Stomach (tissue), 4 donors: ENCODE results near the gene CD1C.

Experiments used
- POLR2A ChIP-seq, 4 donors: fragments of 450-650 bp; IDR thresholded peaks; one replicate each; pipeline ENCODE4 v1.6.1; 2016; ENCODE audit warnings: antibody characterized with exemption in 4 of 4, control low read depth in 2 of 4, mild to moderate bottlenecking in 1 of 4, moderate library complexity in 1 of 4
- POLR2AphosphoS5 ChIP-seq, 3 donors: sonication (generic); formaldehyde crosslinking; IDR thresholded peaks; one replicate each; pipeline ENCODE4 v1.6.1; 2016; ENCODE audit warnings: antibody characterized with exemption in 3 of 3
- TF ChIP-seq, protein P1 (sequence below), 7 experiments: fragments of 450-650 bp in 4 of 7; fragments of 200-600 bp in 3 of 7; sonication (generic) in 3 of 7; IDR thresholded peaks; one replicate each; pipeline ENCODE4 v1.5.1; 2016 to 2019; ENCODE audit warnings: antibody characterized with exemption in 7 of 7, control low read depth in 2 of 7, mild to moderate bottlenecking in 1 of 7

DNA sequence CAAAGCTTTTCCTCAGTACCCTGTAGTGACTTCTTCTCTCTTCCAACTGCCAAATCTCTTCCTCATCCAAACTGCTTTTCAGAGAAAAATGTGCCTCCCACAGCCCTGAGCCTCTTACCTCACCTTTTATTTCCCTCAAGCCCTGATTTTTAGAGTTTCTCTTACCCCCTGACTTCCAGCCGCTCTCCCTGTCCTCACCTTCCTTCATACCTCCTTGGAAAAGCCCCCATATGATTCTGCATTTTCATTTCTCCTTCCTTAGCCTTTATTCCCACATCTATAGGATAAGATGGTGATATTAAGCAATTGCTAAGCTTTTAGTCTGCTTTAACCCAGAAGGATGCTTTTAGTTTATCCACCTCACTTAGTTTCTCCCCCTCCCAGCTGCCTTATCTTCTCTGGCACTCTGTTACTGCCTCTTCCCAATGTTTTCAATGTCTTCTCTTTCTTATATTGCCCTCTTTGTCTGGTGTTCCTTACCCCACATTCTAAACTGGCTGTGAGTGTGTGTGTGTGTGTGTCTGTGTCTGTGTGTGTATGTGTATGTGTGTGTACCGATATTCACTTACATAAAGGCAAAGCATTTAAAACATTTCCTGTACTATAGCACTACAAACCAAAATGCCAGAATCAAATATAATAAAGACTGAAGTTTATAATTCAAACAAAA is 41.9 kb downstream of the CD1C start, which contains the start of gene CD1B:
- TF ChIP-seq POLR2AphosphoS5 (IDR thresholded peaks at IDR 0.05) (no peak), POLR2A (IDR thresholded peaks at IDR 0.05) (no peak)
- TF ChIP-seq, protein P1, sequence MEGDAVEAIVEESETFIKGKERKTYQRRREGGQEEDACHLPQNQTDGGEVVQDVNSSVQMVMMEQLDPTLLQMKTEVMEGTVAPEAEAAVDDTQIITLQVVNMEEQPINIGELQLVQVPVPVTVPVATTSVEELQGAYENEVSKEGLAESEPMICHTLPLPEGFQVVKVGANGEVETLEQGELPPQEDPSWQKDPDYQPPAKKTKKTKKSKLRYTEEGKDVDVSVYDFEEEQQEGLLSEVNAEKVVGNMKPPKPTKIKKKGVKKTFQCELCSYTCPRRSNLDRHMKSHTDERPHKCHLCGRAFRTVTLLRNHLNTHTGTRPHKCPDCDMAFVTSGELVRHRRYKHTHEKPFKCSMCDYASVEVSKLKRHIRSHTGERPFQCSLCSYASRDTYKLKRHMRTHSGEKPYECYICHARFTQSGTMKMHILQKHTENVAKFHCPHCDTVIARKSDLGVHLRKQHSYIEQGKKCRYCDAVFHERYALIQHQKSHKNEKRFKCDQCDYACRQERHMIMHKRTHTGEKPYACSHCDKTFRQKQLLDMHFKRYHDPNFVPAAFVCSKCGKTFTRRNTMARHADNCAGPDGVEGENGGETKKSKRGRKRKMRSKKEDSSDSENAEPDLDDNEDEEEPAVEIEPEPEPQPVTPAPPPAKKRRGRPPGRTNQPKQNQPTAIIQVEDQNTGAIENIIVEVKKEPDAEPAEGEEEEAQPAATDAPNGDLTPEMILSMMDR (IDR thresholded peaks at IDR 0.05), result no peak
